HG03565 (cell line): ENCODE results near the gene GOLGA8M.
"Not testable (repeated sequence)": the region's sequence is repeated elsewhere in the genome, so short reads cannot be mapped to it uniquely, and the experiment has no call there.

Source experiments
- ATAC-seq: cut with Tn5 transposase; IDR thresholded peaks from one replicate; pipeline ENCODE4 v1.9.1; 2021; ENCODE audit warnings: mild to moderate bottlenecking, moderate library complexity; ENCODE audit not compliant: unreplicated experiment

The GOLGA8M gene

GRCh38 chr15:28663717-28664116 is 48.5 kb downstream of the GOLGA8M start:
- not testable (repeated sequence) for ATAC-seq

- not testable (repeated sequence) for ATAC-seq
Measured at GRCh38 chr15:28660750-28661149, 51.5 kb downstream of the GOLGA8M start.

GRCh38 chr15:28656018-28656360 is 56.2 kb downstream of the GOLGA8M start:
- ATAC-seq, result not testable (repeated sequence)

GRCh38 chr15:28655329-28656017 is 56.7 kb downstream of the GOLGA8M start:
- ATAC-seq, result not testable (repeated sequence)

GRCh38 chr15:28654194-28654593 is 58.0 kb downstream of the GOLGA8M start:
- not testable (repeated sequence) for ATAC-seq

GRCh38 chr15:28652538-28652937 is 59.7 kb downstream of the GOLGA8M start:
- ATAC-seq, result not testable (repeated sequence)
